Panc1 (cell line): ENCODE data around the gene GABRD. TPM values are rescaled to one million over a fixed set of nuclear protein-coding genes. Genes with fewer than 3 reads are reported as not detected.

ENCODE experiments used
- ATAC-seq: fragments of 200-7000 bp; cut with Tn5 transposase; 2 replicates; pipeline ENCODE4 v1.9.1; 2020; ENCODE audit warnings: mild to moderate bottlenecking, moderate library complexity
- BruUV-seq: library from RNA; stranded (reverse); fragments of 400-500 nt; replicated peaks from 2 replicates; lab custom pipeline; 2021; lab: Mats Ljungman, UMichigan
- CTCF ChIA-PET: fragments of 300-600 bp; sonication (Branson Sonifier 250); formaldehyde crosslinking; loops from one replicate; lab custom pipeline; 2022; ENCODE audit warnings: antibody characterized with exemption; lab: Charles Lee
- POLR2A ChIA-PET: fragments of 300-600 bp; sonication (Branson Sonifier 250); formaldehyde crosslinking; loops from one replicate; lab custom pipeline; 2022; ENCODE audit warnings: antibody characterized with exemption; lab: Charles Lee
- DNase-seq: peaks from one replicate; pipeline ENCODE4 v3.0.0-alpha.2; 2010; ENCODE audit warnings: low read depth, low spot score
- H3K27ac ChIP-seq: 2 replicates; pipeline ENCODE4 v1.5.1; 2011; ENCODE audit warnings: mild to moderate bottlenecking, low read length, inconsistent platforms
- H3K27me3 ChIP-seq: fragments of 200-500 bp; sonication (Bioruptor generic); 2 replicates; pipeline ENCODE4 v1.6.0; 2014; ENCODE audit warnings: low read length, inconsistent platforms; ENCODE audit not compliant: control insufficient read depth, insufficient read depth
- H3K36me3 ChIP-seq: fragments of 200-500 bp; sonication (Bioruptor generic); 2 replicates; pipeline ENCODE4 v1.5.1; 2014; ENCODE audit warnings: inconsistent platforms, mild to moderate bottlenecking, low read length, moderate library complexity; ENCODE audit not compliant: control insufficient read depth, insufficient read depth
- H3K4me1 ChIP-seq: 2 replicates; pipeline ENCODE4 v1.5.1; 2011; ENCODE audit warnings: inconsistent platforms, mild to moderate bottlenecking, low read length, moderate library complexity; ENCODE audit not compliant: control insufficient read depth, insufficient read depth
- H3K4me3 ChIP-seq, 2 experiments: 2 replicates each; pipeline ENCODE4 v1.5.1; 2011 to 2012; ENCODE audit warnings: low read depth in 2 of 2, low read length in 2 of 2, mild to moderate bottlenecking in 2 of 2, inconsistent platforms in 1 of 2, moderate library complexity in 1 of 2
- H3K9me3 ChIP-seq: fragments of 200-500 bp; sonication (Bioruptor generic); 2 replicates; pipeline ENCODE4 v1.5.1; 2014; ENCODE audit warnings: low read depth, mild to moderate bottlenecking, inconsistent platforms, low read length, moderate library complexity; ENCODE audit not compliant: control insufficient read depth, insufficient read depth
- CTCF ChIP-seq: fragments of 450-650 bp; IDR thresholded peaks from 2 replicates; pipeline ENCODE4 v1.5.1; 2017; ENCODE audit warnings: mild to moderate bottlenecking
- POLR2AphosphoS5 ChIP-seq: IDR thresholded peaks from 2 replicates; pipeline ENCODE4 v1.6.1; 2012; ENCODE audit warnings: mild to moderate bottlenecking, low read depth, low read length, moderate library complexity
- SIN3A ChIP-seq: IDR thresholded peaks from 2 replicates; pipeline ENCODE4 v1.6.1; 2012; ENCODE audit warnings: low read depth, mild to moderate bottlenecking, low read length, moderate library complexity, borderline replicate concordance; ENCODE audit not compliant: insufficient read depth
- TCF7L2 ChIP-seq: IDR thresholded peaks from 2 replicates; pipeline ENCODE4 v1.6.1; 2011; ENCODE audit warnings: mild to moderate bottlenecking, low read depth, low read length, inconsistent platforms
- in situ Hi-C: cut with HindIII; loops from 2 replicates; pipeline ENCODE4 v1.10.0; 2016; ENCODE audit warnings: low sequenced_read_pairs, low pct_unique_long_range_greater_than_20kb
- intact Hi-C: fragments of 100-400 bp; cut with micrococcal nuclease; formaldehyde crosslinking; loops from one replicate; pipeline ENCODE4 v1.10.0; 2022; ENCODE audit not compliant: unreplicated experiment
- total RNA-seq: library from RNA; stranded (reverse); gene quantifications from one replicate; pipeline ENCODE4 v1.2.1, GENCODE V29; 2021; ENCODE audit not compliant: unreplicated experiment
- TF ChIP-seq, protein P1 (sequence below), 2 experiments: IDR thresholded peaks; 2 replicates each; pipeline ENCODE4 v1.6.1; 2011 to 2012; ENCODE audit warnings: low read depth in 2 of 2, control low read depth in 1 of 2, low read length in 1 of 2, mild to moderate bottlenecking in 1 of 2, moderate library complexity in 1 of 2; ENCODE audit not compliant: insufficient read depth in 1 of 2

GABRD gene
- total RNA-seq, 1 experiment from 2014 or later, result 3.0 TPM

GRCh38 chr1:1987142-1987510 is 32.0 kb upstream of the GABRD start:
- no peaks in the 10 kb centered on the region for H3K27me3 ChIP-seq
- ChIA-PET POLR2A (no interaction called here), CTCF (no interaction called here)
- intact Hi-C loops, result no loop called here
- no peaks in the 10 kb centered on the region; the same call in 1 of the 2 replicates for H3K4me1 ChIP-seq
- no TSS peak for BruUV-seq
- H3K4me3 ChIP-seq, result no peak overlapping the region
- in situ Hi-C loops, result no loop called here
- H3K36me3 ChIP-seq, result no peaks in the 10 kb centered on the region
- no peak overlapping the region for H3K27ac ChIP-seq
- ATAC-seq (no peak), DNase-seq (no peak)
- no peak for TF ChIP-seq POLR2AphosphoS5
- no peak for TF ChIP-seq SIN3A
- TF ChIP-seq, protein P1, sequence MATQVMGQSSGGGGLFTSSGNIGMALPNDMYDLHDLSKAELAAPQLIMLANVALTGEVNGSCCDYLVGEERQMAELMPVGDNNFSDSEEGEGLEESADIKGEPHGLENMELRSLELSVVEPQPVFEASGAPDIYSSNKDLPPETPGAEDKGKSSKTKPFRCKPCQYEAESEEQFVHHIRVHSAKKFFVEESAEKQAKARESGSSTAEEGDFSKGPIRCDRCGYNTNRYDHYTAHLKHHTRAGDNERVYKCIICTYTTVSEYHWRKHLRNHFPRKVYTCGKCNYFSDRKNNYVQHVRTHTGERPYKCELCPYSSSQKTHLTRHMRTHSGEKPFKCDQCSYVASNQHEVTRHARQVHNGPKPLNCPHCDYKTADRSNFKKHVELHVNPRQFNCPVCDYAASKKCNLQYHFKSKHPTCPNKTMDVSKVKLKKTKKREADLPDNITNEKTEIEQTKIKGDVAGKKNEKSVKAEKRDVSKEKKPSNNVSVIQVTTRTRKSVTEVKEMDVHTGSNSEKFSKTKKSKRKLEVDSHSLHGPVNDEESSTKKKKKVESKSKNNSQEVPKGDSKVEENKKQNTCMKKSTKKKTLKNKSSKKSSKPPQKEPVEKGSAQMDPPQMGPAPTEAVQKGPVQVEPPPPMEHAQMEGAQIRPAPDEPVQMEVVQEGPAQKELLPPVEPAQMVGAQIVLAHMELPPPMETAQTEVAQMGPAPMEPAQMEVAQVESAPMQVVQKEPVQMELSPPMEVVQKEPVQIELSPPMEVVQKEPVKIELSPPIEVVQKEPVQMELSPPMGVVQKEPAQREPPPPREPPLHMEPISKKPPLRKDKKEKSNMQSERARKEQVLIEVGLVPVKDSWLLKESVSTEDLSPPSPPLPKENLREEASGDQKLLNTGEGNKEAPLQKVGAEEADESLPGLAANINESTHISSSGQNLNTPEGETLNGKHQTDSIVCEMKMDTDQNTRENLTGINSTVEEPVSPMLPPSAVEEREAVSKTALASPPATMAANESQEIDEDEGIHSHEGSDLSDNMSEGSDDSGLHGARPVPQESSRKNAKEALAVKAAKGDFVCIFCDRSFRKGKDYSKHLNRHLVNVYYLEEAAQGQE (IDR thresholded peaks at IDR 0.05; ENCODE audit: insufficient read depth in 1 of 2, low read depth in 2 of 2, low read length in 1 of 2), result no peak
- no peak for TF ChIP-seq CTCF
- TF ChIP-seq TCF7L2, result no peak
- no peaks in the 10 kb centered on the region for H3K9me3 ChIP-seq

DNA sequence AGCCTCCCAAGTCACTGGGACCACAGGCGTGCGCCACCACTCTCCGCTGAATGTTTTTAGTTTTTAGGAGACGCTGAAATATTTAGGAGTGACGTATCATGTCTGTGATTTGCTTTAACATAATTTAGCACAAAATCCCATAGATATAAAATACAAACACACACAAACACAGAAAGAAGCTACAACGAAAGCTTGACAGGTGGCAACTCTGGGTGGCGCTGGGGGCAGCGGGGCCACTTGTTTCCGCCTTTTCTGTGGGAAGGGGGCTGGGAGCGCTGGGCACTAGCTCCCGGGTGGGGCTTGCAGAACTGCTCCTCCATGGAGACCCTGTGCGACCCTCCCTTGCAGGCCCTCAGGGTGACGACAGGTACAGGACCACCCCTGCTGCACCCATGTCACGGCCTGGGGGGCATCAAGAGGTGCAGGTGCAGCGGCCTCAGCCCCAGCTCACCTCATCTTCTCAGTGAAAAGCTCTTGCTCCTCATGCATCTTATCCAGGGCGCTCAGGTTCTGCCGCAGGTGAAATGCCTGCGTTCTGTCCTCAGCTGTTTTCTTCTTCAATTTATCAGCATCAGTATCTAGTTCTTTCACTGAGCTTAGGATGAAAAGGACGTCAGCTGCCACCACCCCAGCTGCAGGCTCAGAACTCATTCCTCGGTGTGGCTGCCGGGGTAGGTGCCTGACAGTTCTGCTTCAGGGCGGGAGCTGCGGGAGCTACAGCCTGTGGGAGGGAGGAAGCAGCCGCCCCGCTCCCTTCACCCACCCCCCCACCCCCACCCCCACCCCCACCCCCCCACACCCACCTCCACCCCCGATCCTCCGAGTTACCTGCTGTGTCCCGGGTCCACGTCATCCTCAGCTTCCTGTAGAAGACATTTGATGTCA is 30.8 kb upstream of the GABRD start:
- ATAC-seq, result no peak
- no TSS peak for BruUV-seq
- no peak for TF ChIP-seq TCF7L2
- no peak for TF ChIP-seq CTCF
- TF ChIP-seq, protein P1 (IDR thresholded peaks at IDR 0.05; ENCODE audit: insufficient read depth in 1 of 2, low read depth in 2 of 2, low read length in 1 of 2), result no peak
- TF ChIP-seq POLR2AphosphoS5, result no peak
- TF ChIP-seq SIN3A, result no peak
- ChIA-PET CTCF (no interaction called here), POLR2A (no interaction called here)
- in situ Hi-C loops, result no loop called here
- H3K4me3 ChIP-seq, result no peak overlapping the region
- no peaks in the 10 kb centered on the region for H3K9me3 ChIP-seq
- no peak for DNase-seq
- no peaks in the 10 kb centered on the region for H3K36me3 ChIP-seq
- no peak overlapping the region for H3K27ac ChIP-seq
- no peaks in the 10 kb centered on the region; the same call in 1 of the 2 replicates for H3K4me1 ChIP-seq
- intact Hi-C loops, result no loop called here
- H3K27me3 ChIP-seq, result no peaks in the 10 kb centered on the region
